Stimulated activated effector memory CD8-positive, alpha-beta T cell treated with anti-CD3 and anti-CD28 coated beads, Interleukin-12 subunit alpha, Interleukin-12 subunit beta, amount 100 ng/mL, for 72 hours (primary cell): ENCODE data around the gene SOX8.

Experiments used
- ATAC-seq: fragments of 150-1000 bp; cut with Tn5 transposase; 2 replicates; pipeline ENCODE4 v1.10.0; 2021
- DNase-seq, 2 donors: peaks; one replicate each; pipeline ENCODE4 v3.0.0; 2021 to 2022; ENCODE audit warnings: low spot score in 2 of 2
- H3K27ac Mint-ChIP-seq: one replicate; pipeline ENCODE4 v1.8.0; 2022; ENCODE audit warnings: mild to moderate bottlenecking, mixed read lengths
- H3K36me3 Mint-ChIP-seq: one replicate; pipeline ENCODE4 v1.8.0; 2022; ENCODE audit warnings: mild to moderate bottlenecking, mixed read lengths
- H3K4me1 Mint-ChIP-seq: one replicate; pipeline ENCODE4 v1.8.0; 2022; ENCODE audit warnings: mixed read lengths
- H3K4me3 Mint-ChIP-seq: one replicate; pipeline ENCODE4 v1.8.0; 2022; ENCODE audit warnings: mild to moderate bottlenecking, mixed read lengths
- H3K9me3 Mint-ChIP-seq: one replicate; pipeline ENCODE4 v1.8.0; 2022; ENCODE audit warnings: mixed read lengths

Gene SOX8

DNA sequence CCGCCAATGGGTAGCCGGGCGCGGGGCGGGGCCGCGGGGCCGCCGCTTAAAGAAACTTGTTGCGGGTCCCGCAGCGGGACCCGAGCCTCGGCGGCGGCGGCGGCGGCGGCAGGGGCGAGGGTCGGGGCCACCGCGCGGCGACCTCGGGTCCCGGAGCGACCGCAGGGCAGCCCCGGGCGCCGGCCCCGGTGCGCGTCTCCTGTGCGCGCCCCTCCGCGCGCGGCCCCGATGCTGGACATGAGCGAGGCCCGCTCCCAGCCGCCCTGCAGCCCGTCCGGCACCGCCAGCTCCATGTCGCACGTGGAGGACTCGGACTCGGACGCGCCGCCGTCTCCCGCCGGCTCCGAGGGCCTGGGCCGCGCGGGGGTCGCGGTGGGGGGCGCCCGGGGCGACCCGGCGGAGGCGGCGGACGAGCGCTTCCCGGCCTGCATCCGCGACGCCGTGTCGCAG lies at the start of gene SOX8:
Gene SOX8, plus strand, starts transcription at position 76 of the 450 bp plus-strand sequence. Its CDS starts 153 bp downstream, at position 229.
- Mint-ChIP-seq H3K4me1 (peaks cover 9% of the 10 kb centered on the region), H3K4me3 (peak within 1 kb of the TSS; percentile 75), H3K36me3 (no peaks in the 10 kb centered on the region), H3K9me3 (no peaks in the 10 kb centered on the region), H3K27ac (peak within 1 kb of the TSS; percentile 64)
- DNase-seq: no peak
- ATAC-seq: no peak

DNA sequence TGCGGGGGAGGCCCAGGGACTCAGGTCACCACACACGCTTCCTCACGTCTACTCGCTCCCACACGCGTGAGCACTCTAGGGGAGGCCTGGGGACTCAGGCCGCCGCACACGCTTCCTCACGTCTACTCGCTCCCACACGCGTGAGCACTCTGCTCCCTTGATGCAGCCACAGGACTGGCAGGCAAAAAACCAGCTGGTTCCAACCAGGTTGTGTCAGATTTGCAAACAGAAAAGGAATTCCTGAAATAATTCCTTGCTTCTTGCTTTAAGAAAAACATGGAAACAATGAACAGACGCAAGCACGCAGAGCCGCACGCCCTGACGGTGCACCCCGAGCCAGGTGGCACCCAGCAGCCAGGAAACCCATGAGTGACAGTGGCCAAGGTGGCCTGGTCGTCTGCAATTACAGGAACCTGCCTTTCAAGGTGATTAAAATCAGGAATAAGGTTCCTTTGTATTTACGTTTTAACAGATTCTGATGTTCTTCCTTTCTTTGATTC lies 48.7 kb upstream of the SOX8 start:
- Mint-ChIP-seq H3K4me3 (no peak overlapping the region), H3K4me1 (peaks cover 5% of the 10 kb centered on the region), H3K36me3 (peaks cover 23% of the 10 kb centered on the region), H3K27ac (no peak overlapping the region), H3K9me3 (no peaks in the 10 kb centered on the region)
- no peak for ATAC-seq
- no peak for DNase-seq

- ATAC-seq (no peak), DNase-seq (no peak)
- Mint-ChIP-seq H3K9me3 (no peaks in the 10 kb centered on the region), H3K36me3 (peaks cover 23% of the 10 kb centered on the region), H3K27ac (no peak overlapping the region), H3K4me1 (peaks cover 5% of the 10 kb centered on the region), H3K4me3 (no peak overlapping the region)
These were observed 48.0 kb upstream of the SOX8 start for GRCh38 chr16:933581-933980.

DNA sequence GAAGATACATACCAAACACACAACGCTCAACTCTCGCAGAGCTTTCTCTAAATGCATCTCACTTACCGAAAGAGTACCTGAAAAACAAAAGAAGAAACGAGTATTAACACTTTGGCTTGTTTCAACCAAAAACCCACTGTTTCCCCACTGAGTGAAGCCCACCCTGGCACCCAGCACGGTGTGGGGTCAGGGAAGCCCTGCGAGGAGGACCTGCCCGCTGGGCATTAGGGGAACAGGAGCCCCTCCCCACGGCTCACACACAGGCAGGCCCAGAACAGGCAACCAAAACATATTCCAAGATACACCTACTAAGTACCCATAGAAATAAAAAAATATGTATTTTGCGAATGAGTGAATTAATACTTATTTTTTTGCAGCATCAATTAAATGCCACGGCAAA lies 47.4 kb upstream of the SOX8 start:
- ATAC-seq: no peak
- DNase-seq: no peak
- no peaks in the 10 kb centered on the region for H3K9me3 Mint-ChIP-seq
- H3K4me3 Mint-ChIP-seq: no peak overlapping the region
- H3K36me3 Mint-ChIP-seq: peaks cover 28% of the 10 kb centered on the region
- H3K4me1 Mint-ChIP-seq: peaks cover 5% of the 10 kb centered on the region
- no peak overlapping the region for H3K27ac Mint-ChIP-seq

DNA sequence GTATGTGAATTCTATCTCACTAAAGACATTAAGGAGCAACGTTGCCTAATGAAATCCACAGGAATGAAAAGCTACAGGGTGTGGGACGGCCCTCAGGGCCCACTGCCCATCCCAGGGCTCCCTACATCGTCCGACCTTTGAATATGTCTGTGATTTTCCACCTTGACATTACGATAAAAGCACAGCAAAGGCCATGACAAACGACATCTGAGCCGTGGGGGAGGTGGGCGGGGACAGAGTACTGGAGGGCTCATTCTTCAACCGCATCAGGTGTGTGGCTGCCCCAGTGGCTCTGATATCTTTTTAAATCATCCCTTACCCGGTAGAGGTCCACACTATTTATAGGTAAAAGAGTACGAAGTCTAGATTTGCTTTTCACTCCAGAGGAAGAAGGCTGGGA lies 45.9 kb upstream of the SOX8 start:
- H3K9me3 Mint-ChIP-seq: no peaks in the 10 kb centered on the region
- peak overlapping the region; percentile 70 for H3K27ac Mint-ChIP-seq
- H3K4me3 Mint-ChIP-seq: no peak overlapping the region
- ATAC-seq (no peak), DNase-seq (no peak)
- peaks cover 21% of the 10 kb centered on the region for H3K36me3 Mint-ChIP-seq
- peaks cover 5% of the 10 kb centered on the region for H3K4me1 Mint-ChIP-seq

DNA sequence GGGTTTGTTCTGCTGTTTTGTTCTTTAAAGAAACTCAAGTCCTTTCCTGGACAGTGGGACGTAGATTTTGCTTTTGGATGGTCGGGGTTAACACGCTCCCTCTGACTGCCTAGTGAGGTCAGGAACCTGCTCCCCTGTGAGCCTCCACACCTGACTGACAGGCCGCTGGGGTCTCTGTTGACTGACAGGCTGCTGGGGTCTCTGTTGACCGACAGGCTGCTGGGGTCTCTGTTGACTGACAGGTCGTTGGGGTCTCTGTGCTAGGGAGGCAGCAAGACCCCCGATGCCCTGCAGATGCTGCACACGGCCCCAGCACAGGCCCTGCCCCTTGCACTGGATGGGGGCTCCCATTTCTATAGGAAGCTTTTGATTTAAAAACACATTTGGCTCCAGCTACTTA lies 44.3 kb upstream of the SOX8 start:
- Mint-ChIP-seq H3K36me3 (peaks cover 12% of the 10 kb centered on the region), H3K4me3 (no peak overlapping the region), H3K4me1 (peaks cover 5% of the 10 kb centered on the region), H3K27ac (peak overlapping the region; percentile 37), H3K9me3 (peaks cover 4% of the 10 kb centered on the region)
- ATAC-seq: no peak
- DNase-seq: no peak

DNA sequence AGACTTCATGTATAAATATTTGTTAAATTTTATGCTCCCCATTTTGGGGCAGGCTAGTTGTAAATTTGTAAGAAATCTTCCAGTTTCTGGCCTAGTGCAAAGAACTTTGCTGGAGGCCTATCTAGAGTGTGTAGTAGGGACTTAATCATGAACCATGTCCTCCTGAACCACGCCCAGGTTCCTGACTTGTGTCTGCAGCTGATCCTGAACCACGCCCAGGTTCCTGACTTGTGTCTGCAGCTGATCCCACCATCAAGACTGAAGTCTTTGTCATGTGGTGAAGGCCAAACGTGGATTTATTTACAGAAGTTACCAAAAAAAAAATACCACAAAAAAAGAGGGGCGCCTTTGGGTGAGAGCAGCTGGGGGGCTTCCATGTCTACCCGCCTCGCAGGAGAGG lies 43.8 kb upstream of the SOX8 start:
- Mint-ChIP-seq H3K36me3 (peaks cover 10% of the 10 kb centered on the region), H3K9me3 (peaks cover 8% of the 10 kb centered on the region), H3K27ac (peak overlapping the region; percentile 37), H3K4me3 (no peak overlapping the region), H3K4me1 (peaks cover 5% of the 10 kb centered on the region)
- DNase-seq: no peak
- no peak for ATAC-seq

DNA sequence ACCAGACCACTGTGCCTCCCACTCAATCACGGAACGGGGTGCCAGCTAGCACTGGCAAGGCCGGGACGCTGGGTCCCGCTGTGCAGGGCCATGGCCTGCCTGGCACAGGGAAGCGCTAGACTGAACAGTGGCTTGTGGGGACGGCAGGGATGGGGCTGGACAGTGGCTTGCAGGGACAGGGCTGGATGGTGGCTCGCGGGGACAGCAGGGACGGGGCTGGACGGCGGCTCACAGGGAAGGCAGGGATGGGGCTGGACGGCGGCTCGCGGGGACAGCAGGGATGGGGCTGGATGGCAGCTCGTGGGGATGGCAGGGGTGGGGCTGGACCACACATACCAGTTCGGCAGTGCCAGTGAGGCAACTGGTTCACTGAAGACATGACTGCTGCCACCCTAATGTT lies 43.4 kb upstream of the SOX8 start:
- peaks cover 10% of the 10 kb centered on the region for H3K9me3 Mint-ChIP-seq
- ATAC-seq (no peak), DNase-seq (no peak)
- H3K27ac Mint-ChIP-seq: peak overlapping the region; percentile 37
- H3K4me1 Mint-ChIP-seq: peaks cover 5% of the 10 kb centered on the region
- no peak overlapping the region for H3K4me3 Mint-ChIP-seq
- peaks cover 6% of the 10 kb centered on the region for H3K36me3 Mint-ChIP-seq

DNA sequence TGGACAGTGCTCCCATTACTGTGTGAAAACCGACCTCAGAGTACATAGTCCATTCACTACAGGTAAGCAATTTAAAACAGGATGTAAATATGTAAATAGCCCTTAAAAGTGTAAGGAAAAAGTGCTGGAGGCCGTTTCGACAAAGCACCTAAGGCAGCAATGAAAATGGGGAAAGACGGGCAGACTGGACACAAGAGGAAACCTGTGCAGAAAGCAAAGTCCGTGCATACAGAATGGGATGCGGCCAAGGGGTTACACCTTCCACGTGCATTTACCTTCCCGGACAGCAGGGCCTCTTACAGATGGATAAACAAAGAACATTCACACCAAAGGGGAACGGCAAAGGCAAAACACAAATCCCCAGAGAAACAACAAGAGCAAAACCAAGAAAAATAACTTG lies 42.8 kb upstream of the SOX8 start:
- ATAC-seq (no peak), DNase-seq (no peak)
- peaks cover 12% of the 10 kb centered on the region for H3K9me3 Mint-ChIP-seq
- peaks cover 5% of the 10 kb centered on the region for H3K36me3 Mint-ChIP-seq
- no peak overlapping the region for H3K4me3 Mint-ChIP-seq
- H3K27ac Mint-ChIP-seq: no peak overlapping the region
- peaks cover 5% of the 10 kb centered on the region for H3K4me1 Mint-ChIP-seq

- ATAC-seq (no peak), DNase-seq (no peak)
- peaks cover 5% of the 10 kb centered on the region for H3K4me1 Mint-ChIP-seq
- no peak overlapping the region for H3K4me3 Mint-ChIP-seq
- peaks cover 13% of the 10 kb centered on the region for H3K9me3 Mint-ChIP-seq
- peaks cover 5% of the 10 kb centered on the region for H3K36me3 Mint-ChIP-seq
- H3K27ac Mint-ChIP-seq: no peak overlapping the region
These were observed 42.3 kb upstream of the SOX8 start for GRCh38 chr16:939311-939710.

- Mint-ChIP-seq H3K36me3 (peaks cover 7% of the 10 kb centered on the region), H3K4me3 (no peak overlapping the region), H3K9me3 (peaks cover 13% of the 10 kb centered on the region), H3K4me1 (peaks cover 5% of the 10 kb centered on the region), H3K27ac (no peak overlapping the region)
- DNase-seq (no peak), ATAC-seq (no peak)
These were observed 41.6 kb upstream of the SOX8 start for GRCh38 chr16:939941-940340.

DNA sequence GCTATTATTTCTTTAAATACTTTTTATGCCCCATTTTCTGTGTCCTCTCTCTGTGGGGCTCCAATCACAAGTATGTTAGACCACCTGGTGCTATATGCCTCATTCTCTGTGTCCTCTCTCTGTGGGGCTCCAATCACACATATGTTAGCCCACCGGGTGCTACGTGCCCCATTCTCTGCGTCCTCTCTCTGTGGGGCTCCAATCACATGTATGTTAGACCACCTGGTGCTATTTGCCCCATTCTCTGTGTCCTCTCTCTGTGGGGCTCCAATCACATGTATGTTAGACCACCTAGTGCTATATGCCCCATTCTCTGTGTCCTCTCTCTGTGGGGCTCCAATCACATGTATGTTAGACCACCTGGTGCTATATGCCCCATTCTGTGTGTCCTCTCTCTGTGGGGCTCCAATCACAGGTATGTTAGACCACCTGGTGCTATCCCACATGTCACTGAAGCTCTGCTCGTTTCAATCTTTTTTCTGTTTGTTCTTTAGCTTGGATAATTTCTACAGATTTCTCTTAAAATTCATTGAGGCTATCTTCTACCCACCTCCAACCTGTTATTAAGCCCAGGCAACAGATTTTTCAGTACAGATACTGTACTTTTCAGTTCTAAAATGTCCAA lies 39.0 kb upstream of the SOX8 start:
- no peak for ATAC-seq
- no peaks in the 10 kb centered on the region for H3K4me1 Mint-ChIP-seq
- no peak for DNase-seq
- H3K9me3 Mint-ChIP-seq: peaks cover 13% of the 10 kb centered on the region
- H3K36me3 Mint-ChIP-seq: peaks cover 12% of the 10 kb centered on the region
- H3K27ac Mint-ChIP-seq: no peak overlapping the region
- H3K4me3 Mint-ChIP-seq: no peak overlapping the region

DNA sequence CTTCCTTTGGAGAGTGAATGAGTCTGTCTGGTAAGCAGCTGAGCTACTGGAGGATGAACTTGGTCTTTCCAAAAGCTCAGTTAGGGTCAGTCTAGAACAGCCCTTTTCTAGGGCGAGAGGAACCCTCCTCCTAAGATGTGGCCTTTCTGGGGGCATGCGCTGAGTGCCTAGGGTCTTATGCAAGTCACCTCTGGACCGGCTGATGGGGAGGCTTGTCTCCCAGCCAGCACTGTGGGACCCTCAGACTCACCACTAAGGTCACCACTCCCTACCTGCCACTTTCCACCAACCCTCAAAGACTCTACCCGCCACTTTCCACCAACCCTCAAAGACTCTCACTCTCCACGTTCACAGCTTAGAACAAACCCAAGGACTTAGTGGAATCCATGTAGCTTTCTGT lies 37.6 kb upstream of the SOX8 start:
- DNase-seq (no peak), ATAC-seq (no peak)
- H3K27ac Mint-ChIP-seq: peak overlapping the region; percentile 19
- no peaks in the 10 kb centered on the region for H3K4me1 Mint-ChIP-seq
- no peak overlapping the region for H3K4me3 Mint-ChIP-seq
- H3K9me3 Mint-ChIP-seq: peaks cover 13% of the 10 kb centered on the region
- H3K36me3 Mint-ChIP-seq: peaks cover 8% of the 10 kb centered on the region

DNA sequence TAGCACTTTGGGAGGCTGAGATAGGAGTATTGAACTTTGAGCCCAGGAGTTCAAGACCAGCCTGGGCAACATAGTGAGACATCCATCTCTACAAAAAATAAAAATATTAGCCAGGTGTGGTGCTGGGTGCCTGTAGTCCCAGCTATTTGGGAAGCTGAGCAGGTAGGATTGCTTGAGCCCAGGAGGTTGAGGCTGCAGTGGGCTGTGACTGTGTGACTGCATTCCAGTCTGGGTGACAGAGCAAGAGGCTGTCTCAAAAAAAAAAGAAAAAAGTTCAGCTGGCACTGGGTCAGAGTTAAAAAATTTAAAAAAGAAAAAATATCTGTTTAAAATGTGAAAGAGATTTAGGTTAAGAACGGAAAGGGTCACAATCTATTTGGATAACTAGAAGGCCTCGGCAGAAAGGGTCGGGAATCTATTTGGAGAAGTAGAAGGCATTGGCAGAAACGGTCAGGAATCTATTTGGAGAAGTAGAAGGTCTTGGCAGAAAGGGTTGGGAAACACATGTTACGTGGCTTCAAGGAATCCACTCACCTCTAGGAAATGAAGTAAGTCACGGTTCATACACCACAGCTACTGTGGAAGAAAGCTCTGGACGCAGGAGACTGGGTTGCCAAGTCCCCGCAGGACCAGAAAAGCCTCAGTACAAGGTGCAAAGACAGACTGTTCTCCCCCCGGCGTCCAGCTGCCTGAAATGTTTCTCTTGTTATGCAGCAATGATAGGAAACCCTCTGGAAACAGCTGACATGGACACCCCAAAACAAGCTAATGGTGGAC lies 36.1 kb upstream of the SOX8 start:
- no peak for DNase-seq
- H3K27ac Mint-ChIP-seq: no peak overlapping the region
- no peaks in the 10 kb centered on the region for H3K4me1 Mint-ChIP-seq
- no peak for ATAC-seq
- H3K36me3 Mint-ChIP-seq: peaks cover 7% of the 10 kb centered on the region
- H3K9me3 Mint-ChIP-seq: peaks cover 13% of the 10 kb centered on the region
- H3K4me3 Mint-ChIP-seq: no peak overlapping the region

DNA sequence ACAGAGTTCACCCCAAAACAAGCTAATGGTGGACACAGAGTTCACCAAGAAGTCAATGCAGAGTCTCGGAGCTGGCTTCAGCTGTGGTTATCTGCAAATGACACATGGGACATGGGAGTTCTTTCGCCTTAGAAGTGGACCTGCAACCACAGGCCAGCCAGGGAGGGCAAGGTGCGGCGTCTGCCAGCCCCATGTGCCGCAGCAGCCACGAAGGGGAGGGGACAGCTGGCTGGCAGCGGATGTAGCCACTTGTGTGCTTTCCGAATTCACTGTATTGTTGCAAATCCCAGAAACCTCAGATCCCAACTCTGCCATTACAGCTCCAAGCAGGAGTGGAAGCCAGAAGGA lies 35.5 kb upstream of the SOX8 start:
- H3K4me3 Mint-ChIP-seq: no peak overlapping the region
- H3K9me3 Mint-ChIP-seq: peaks cover 13% of the 10 kb centered on the region
- ATAC-seq: no peak
- H3K27ac Mint-ChIP-seq: no peak overlapping the region
- peaks cover 7% of the 10 kb centered on the region for H3K36me3 Mint-ChIP-seq
- H3K4me1 Mint-ChIP-seq: no peaks in the 10 kb centered on the region
- DNase-seq: no peak

DNA sequence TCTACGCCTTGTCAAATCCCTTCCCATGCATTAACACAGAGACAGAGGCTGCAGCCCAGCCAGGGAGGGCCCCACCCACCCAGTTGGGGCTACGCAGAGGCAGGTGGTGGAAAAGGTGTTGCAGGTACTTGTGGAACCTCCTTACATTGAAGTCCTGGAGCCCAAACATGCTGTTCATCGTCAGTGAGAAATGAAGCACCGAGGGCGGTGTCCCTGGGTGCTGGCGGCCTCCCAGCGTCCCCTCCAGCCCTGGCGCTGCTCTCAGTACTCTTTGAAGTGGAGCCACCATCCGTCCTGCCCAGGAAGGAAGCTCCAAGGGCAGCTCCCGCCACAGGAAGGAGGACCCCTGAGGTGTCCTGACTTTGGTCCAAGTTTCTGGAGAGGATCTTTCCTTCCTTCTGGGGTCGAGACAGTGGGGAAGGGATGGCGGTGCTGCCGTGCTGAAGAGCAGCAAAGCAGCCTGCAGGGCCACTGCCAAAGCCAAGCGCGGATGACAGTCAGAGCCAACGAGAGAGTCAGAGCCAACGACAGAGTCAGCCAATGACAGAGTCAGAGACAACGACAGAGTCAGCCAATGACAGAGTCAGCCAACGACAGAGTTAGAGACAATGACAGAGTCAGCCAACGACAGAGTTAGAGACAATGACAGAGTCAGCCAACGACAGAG lies 34.2 kb upstream of the SOX8 start:
- DNase-seq (no peak), ATAC-seq (no peak)
- H3K4me1 Mint-ChIP-seq: no peaks in the 10 kb centered on the region
- H3K4me3 Mint-ChIP-seq: no peak overlapping the region
- no peak overlapping the region for H3K27ac Mint-ChIP-seq
- H3K9me3 Mint-ChIP-seq: peaks cover 8% of the 10 kb centered on the region
- H3K36me3 Mint-ChIP-seq: peaks cover 16% of the 10 kb centered on the region
